ENCODE measurements around the gene OVAAL.

Gene OVAAL

DNA sequence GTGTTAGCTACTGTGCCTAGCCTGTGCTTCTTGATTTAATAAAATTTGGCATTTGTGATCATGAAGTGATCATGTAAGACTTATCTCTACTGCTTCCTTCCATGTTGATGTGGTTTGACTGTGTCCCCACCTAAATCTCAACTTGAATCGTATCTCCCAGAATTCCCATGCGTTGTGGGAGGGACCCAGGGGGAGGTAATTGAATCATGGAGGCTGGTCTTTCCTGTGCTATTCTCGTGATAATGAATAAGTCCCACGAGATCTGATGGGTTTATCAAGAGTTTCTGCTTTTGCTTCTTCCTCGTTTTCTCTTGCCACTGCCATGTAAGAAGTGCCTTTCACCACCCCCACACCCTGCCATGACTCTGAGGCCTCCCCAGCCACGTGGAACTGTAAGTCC is at the start of gene OVAAL:
TSS of gene OVAAL (plus strand) at position 301 of the 400 bp plus-strand sequence.
- DNase-seq = no peak

GRCh38 chr1:180510882-180511281 is 47.9 kb upstream of the OVAAL start:
- DNase-seq = no peak

DNA sequence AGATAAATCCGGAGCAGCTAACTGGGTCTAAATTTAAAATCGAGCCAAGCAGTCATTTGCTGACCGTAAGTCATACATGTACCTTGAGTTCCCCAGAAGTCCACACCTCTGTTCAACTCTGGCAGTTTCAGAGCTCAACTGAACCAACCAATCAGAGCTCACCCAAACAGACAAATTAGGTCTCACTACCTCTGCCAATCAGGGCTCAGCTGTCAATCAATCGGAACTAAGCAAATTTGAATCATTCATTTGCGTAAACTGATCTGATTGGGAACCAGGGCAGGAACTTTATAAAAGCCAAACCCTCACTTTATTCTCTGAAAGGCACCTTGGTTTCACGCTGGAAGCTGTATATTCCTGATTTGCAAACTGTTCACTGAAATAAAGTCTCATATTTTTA is 45.2 kb upstream of the OVAAL start:
- DNase-seq = no peak

- no peak for DNase-seq
These were observed 43.4 kb upstream of the OVAAL start for GRCh38 chr1:180515364-180515763.

DNA sequence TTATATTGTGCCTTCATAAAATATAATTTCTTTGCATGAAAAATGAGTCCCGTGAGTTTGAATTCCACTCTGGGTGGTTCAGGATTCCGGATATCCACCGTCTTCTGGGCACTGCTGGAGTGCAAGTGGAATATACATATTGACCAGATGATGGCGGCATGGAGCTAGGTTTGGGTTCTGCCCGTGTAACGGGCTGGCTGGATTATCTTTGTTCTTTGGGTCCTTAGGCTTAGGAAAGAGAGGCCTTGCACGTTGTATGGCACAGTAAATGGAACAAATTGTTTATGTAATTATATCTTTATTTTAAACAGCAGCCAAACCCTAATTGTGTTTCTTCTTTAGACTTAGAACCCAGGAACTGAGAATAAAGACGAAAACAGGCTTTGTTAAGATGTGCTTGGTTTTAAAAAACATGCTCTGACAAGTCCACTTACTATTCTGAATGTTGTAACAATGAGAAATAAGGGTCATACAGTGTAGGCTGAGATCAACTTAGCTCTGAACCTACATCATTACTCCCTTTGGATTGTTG is 42.8 kb upstream of the OVAAL start:
- peak in 1 of 2 experiments; percentile 59 for DNase-seq

- no peak for DNase-seq
These were observed 38.9 kb upstream of the OVAAL start for GRCh38 chr1:180519846-180520245.

DNA sequence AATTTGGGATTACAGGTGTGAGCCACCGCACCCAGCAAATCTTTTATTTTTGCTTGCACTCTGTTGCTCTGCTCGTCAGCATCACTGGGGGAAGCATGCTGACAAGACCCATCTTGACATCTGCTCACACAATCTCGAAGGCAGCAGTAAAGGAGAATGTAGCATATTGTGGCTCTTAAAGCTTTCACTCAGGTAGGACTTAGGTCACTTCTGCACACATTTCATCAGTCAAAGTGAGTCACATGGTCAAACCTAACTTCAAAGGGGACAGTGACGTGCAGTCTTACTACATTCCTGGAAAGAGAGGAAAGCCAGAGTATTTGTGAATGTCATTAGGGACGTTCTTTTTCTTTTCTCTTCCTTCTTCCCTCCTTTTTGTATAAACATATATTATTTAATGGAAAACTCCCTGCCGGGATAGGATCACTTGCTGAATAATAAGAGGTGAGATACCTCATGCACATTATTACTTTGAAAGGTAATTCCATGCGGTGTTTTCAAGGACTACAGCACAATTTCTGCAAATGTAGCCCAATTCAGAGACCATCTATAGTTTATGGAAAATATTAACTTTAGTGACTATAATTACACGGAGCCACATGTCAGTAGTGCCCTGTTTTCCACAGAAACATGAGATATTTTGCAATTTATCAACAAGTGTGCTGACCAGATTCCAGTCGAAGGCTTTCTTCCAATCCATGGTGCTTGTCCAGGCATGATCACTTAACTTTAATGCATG is 37.1 kb upstream of the OVAAL start:
- no peak for DNase-seq

DNA sequence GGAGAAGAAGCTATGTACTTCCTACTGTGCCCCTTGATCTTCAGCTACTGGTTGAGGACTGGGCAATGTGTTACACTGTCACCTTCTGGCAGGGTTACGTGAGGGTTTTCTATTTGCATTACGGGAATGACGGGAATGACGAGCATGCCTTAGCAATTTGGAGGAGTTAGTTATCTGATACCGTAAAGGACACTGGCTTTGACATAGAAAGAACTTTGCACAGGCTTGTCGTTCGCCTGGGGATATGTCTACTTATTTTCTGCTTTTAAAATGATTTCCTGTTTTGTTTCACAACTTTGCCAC is 36.6 kb upstream of the OVAAL start:
- DNase-seq = no peak

DNA sequence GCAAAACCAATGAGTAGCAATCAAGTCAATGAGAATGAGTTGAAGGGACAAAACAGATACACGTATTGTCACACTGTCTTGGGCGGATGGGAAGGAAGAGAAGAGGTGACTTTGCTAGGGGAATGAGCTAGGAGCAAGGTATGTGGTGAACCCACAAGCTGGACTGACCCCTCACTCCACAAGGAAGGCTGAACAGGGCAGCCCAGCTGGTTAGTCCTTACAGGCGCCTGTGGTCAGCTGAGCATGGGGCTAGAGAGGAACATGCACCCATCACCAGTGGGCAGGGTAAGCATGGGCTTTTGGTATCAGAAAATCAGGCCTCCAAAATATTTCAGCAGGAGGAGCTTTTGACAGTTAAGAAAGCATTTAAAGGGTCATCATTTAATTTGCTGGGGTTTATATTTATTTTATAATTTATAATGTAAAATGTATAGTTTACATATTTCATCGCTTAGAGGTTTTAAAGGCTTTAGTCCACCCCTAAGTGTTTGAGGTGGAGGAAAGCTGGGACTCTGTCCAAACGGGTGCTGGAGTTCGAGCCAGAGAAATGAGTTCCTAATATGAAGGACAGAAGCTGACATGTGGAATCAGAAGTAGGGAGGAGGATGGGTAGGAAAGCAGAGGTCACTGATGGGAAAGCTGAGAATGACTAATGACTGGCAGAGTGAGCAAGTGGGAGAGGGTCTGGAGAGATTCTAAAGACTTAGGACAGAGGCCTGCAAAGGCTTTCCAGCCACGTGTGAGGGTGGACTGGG is 34.4 kb upstream of the OVAAL start:
- DNase-seq = no peak

GRCh38 chr1:180524915-180525714 is 33.6 kb upstream of the OVAAL start:
- DNase-seq = no peak

GRCh38 chr1:180525715-180526039 is 33.1 kb upstream of the OVAAL start:
- no peak for DNase-seq

GRCh38 chr1:180527101-180527669 is 31.6 kb upstream of the OVAAL start:
- no peak for DNase-seq

DNA sequence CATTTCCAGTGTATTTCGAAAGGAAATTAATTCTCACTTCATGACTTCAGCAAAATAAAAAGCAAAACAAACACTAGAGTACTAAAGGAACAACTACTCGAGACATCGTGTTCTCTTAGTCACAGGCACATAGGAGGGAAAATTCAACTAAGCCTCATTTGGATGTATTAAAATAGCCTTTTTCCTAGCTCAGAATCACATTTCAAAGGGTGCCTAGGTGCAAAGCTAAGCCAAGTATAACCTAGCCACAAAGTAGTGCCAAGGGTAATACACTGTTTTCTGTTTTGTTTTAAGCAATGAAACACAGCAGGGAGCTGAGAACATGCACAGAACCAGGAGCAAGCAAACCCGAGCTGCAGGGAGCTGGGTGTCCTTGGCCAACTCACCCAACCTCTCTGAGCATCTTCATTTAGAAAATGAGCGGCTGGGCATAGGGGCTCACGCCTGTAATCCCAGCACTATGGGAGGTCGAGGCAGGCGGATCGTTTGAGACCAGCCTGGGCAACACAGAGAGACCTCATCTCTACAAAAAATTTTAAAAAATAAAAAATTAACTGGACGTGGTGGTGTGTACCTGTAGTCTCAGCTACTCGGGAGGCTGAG is 29.8 kb upstream of the OVAAL start:
- DNase-seq = no peak

DNA sequence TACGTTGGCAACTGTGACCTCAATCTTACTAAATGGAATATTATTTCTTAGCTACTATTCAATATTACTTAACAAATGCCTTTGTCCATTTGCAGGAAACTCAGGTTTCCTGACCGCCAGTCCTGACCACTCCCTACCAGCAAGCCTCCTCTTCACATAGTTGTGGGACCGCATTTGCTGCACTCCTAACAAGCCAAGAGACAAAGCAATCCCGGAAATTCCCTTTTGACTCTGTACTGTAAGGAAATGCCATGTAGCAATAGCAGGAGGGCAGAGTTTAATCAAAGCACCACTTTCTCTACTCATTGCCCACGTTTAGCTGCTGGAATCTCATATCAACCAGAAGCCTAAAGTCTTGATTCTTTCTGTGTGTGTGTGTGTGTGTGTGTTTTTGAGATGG is 28.3 kb upstream of the OVAAL start:
- DNase-seq = peak; percentile 3

DNA sequence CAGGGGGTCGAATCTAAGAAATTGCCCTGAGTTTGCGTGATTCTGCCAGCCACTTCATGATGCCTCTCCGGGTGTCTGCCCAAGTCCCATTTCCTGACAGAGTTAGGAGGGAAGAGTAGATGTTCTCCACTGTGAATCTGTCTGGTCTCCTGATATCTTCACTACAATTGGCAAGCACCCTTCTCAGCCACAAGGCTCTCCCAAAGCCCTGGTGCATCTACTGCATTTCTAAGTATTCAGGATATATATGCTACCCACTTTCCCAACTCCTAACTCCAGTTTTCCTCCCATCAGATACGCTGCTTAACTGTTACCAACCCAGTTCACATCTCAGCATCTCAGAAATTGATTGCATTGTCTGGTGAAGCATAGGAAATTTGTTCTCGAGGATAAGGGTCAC is 25.9 kb upstream of the OVAAL start:
- DNase-seq = no peak

GRCh38 chr1:180533266-180533987 is 25.3 kb upstream of the OVAAL start:
- DNase-seq = no peak

- DNase-seq = no peak
These were observed 24.6 kb upstream of the OVAAL start for GRCh38 chr1:180534214-180534613.

DNA sequence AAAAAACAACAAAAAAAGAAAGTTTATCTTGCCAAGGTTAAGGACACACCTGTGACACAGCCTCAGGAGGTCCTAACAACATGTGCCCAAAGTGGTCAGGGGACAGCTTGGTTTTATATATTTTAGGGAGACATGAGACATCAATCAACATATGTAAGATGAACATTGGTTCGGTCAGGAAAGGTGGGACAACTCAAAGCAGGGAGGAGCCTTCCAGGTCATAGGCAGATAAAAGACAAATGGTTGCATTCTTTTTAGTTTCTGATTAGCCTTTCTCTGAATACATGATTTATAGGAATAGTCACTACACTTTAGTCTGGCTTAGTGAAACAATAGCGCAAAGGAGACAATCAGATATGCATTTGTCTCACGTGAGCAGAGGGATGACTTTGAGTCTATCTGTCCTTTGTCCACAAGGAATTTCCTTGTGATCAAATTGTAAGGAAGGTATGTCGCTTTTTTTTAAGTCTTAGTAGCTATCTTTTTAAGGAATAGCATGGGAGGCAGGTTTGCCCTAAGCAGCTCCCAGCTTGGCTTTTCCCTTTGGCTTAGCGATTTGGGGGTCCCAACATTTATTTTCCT is 23.3 kb upstream of the OVAAL start:
- DNase-seq = no peak

DNA sequence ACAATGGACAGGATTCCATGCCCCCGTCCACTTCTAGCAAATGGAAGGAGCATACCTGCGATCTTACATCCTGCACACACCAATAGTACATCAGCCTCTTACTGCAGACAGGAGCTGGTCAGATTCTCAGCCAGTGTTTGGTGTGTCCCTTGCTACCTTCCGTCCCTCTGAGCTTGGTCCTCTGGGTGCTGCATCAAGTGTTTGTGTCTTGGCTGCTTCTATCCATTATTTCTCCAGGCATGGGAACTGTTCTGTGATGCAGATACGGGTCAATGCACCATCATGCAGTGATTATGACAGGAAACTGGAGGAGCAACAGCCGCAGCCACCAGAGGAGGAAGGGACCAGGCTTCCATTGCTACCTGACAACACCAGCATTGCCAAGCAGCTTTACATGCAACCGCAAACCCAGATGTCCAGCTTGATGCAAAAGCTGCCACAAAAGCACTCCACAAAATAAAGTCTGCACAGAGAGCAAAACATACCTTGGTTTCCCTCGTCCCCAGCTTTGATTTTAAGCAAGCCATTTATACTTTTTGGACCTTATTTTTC is 21.9 kb upstream of the OVAAL start:
- no peak for DNase-seq

DNA sequence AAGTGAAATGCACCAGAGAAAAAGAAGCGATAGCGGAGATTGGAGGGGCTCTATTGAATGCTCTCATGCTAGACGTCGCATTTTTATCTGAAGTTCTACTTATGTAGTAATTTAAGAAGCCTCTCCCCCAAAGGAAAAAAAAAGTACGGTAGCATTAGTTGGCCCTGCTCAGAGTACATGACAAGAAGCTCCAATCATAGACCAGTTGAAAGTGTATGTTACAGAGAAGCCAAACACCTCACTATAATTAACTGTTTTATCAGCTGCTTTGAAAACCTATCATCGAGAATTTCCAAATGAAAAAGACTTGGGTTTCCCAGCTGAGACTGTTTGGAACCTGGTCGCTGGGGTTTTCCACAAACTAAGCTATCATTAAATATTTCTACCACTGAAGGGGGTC is 19.6 kb upstream of the OVAAL start:
- no peak for DNase-seq

Data from SW 1271 (cell line).